PFSK-1 (cell line): ENCODE measurements around the gene PRKD1.

Experiments
- FOXP2 ChIP-seq: optimal IDR thresholded peaks from 2 replicates; pipeline ENCODE3; 2011; ENCODE audit warnings: borderline replicate concordance, control low read depth, inconsistent platforms; ENCODE audit not compliant: insufficient read depth; ENCODE audit errors: extremely low read length, extremely low read depth
- POLR2AphosphoS5 ChIP-seq: IDR thresholded peaks from 2 replicates; pipeline ENCODE4 v1.6.1; 2012; ENCODE audit warnings: low read depth, mild to moderate bottlenecking, control low read depth, low read length, moderate library complexity
- REST ChIP-seq, 2 experiments: IDR thresholded peaks; 2 replicates each; pipeline versions ENCODE4 v1.6.1 to v1.8.0; 2011 to 2012; ENCODE audit warnings: low read depth in 2 of 2, low read length in 2 of 2, control low read depth in 1 of 2, inconsistent platforms in 1 of 2, mild to moderate bottlenecking in 1 of 2, moderate library complexity in 1 of 2; ENCODE audit not compliant: insufficient read depth in 1 of 2
- SIN3A ChIP-seq: IDR thresholded peaks from 2 replicates; pipeline ENCODE4 v1.6.1; 2012; ENCODE audit warnings: mild to moderate bottlenecking, low read length, moderate library complexity, borderline replicate concordance; ENCODE audit not compliant: insufficient read depth
- TAF1 ChIP-seq: IDR thresholded peaks from 2 replicates; pipeline ENCODE4 v1.6.1; 2012; ENCODE audit warnings: low read length, control low read depth, borderline replicate concordance; ENCODE audit not compliant: insufficient read depth

DNA sequence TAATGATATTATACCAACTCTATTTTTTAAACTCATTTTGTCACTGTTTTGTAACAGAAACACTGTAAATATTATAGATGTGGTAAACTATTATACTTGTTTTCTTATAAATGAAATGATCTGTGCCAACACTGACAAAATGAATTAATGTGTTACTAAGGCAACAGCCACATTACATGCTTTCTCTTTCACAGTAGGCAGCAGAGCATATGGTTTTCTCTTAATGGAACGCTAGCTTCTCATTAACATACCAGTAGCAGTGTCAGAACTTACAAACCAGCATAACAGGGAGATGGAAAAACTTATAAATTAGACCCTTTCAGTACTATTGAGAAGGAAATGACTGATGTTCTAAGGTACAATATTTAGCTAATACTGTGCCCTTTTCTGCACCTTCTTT, 398.8 kb downstream of the PRKD1 start:
- TF ChIP-seq SIN3A (no peak), TAF1 (no peak), POLR2AphosphoS5 (no peak), REST (IDR thresholded peaks at IDR 0.05; ENCODE audit: insufficient read depth in 1 of 2, low read depth in 2 of 2, low read length in 2 of 2) (no peak), FOXP2 (no peak)
